Measurements from ENCODE around the gene AHDC1. TPM values are rescaled to one million over a fixed set of nuclear protein-coding genes. Genes with fewer than 3 reads are reported as not detected.

AHDC1 gene
- total RNA-seq, 1 donor from 2014 or later: 40.1 TPM

DNA sequence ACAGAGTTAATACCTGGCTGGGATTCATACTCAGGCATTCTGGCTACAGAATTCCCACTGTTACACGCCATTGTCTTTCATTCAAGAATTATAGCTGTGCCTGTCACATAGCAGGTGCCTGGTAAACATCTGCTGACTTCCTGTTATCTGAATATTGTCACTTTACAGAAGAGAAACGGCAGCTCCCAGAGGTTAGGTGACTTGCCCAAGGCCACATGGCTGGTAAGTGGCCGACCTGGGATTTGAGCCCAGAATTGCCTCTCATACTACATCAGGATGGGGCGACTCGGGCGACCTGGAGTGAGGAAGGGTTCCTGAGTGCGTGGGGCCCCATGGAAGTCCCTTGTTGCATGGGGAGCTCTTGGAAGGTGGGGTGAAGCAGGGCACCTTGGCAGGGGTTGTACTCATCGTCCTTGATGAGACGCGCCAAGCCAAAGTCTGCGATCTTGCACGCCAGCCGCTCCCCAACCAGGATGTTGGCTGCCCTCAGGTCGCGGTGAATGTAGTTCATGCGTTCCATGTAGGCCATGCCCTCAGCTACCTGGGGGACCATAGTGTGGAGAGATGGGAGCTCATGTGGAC lies 10.2 kb upstream of the AHDC1 start:
- intact Hi-C loops (cut with micrococcal nuclease): no loop called here

DNA sequence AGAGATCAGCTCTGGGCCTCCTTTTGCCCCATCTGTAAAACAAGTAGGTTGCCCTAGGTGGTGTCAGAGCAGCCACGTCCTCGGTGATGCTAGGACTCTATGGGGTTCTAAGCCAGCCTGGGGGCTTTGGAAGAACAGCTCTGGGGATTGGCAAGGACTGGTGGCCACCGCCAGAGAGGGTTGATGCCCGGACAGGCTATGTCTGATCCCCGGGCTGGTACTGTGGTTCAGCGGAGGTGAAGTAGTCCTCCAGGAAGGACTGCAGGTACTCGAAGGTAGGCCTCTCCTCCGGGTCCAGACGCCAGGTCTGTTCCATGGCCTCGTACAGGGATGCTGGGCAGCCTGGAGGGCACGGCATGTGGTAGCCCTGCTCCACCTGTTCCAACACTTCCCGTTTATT lies 8.8 kb upstream of the AHDC1 start:
- intact Hi-C loops (cut with micrococcal nuclease): no loop called here
- Histone ChIP-seq H3K4me3 (no peak overlapping the region), H3K27ac (replicated peaks) (no peak overlapping the region), H3K9me3 (replicated peaks) (no peaks in the 10 kb centered on the region), H3K27me3 (ENCODE audit: low read depth) (no peaks in the 10 kb centered on the region), H3K4me1 (peaks cover 26% of the 10 kb centered on the region), H3K36me3 (no peaks in the 10 kb centered on the region)
- DNase-seq: no peak
- no peak for TF ChIP-seq CTCF (IDR thresholded peaks at IDR 0.05; ENCODE audit: borderline replicate concordance)

More for the DNA sequence above, 10.2 kb upstream of the AHDC1 start:
- DNase-seq: no peak
- Histone ChIP-seq H3K9me3 (replicated peaks) (no peaks in the 10 kb centered on the region), H3K27me3 (ENCODE audit: low read depth) (no peaks in the 10 kb centered on the region), H3K27ac (replicated peaks) (no peak overlapping the region), H3K36me3 (no peaks in the 10 kb centered on the region), H3K4me1 (peaks cover 19% of the 10 kb centered on the region), H3K4me3 (no peak overlapping the region)
- no peak for TF ChIP-seq CTCF (IDR thresholded peaks at IDR 0.05; ENCODE audit: borderline replicate concordance)

DNA sequence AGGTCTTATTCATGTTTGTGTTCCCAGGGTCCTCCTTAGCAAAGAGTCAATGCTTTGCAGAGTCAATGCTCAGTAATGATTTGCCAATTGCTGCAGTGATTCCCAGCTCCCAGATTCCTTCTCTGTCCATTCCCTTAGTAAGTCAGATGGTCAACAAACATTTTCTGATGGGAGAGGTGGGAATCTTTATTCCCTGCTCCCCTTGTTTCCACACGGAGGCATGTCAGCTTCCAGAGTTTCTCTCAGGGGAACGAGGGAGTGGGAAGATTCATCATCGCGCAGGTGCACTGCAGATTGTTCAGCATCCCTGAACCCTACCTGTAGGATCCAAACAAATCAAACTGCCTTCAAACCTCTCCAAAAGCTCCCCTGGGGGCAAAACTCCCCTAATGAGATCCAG lies 7.5 kb upstream of the AHDC1 start:
- H3K4me1 ChIP-seq: peaks cover 26% of the 10 kb centered on the region
- DNase-seq: no peak
- intact Hi-C loops (cut with micrococcal nuclease): loop anchor here (2.0 kb wide), 1 partner anchor 51 kb away; no protein-coding TSS in a partner anchor
- H3K27me3 ChIP-seq (ENCODE audit: low read depth): no peaks in the 10 kb centered on the region
- no peak overlapping the region for H3K27ac ChIP-seq (replicated peaks)
- no peaks in the 10 kb centered on the region for H3K36me3 ChIP-seq
- no peak overlapping the region for H3K4me3 ChIP-seq
- H3K9me3 ChIP-seq (replicated peaks): no peaks in the 10 kb centered on the region
- no peak for TF ChIP-seq CTCF (IDR thresholded peaks at IDR 0.05; ENCODE audit: borderline replicate concordance)

DNA sequence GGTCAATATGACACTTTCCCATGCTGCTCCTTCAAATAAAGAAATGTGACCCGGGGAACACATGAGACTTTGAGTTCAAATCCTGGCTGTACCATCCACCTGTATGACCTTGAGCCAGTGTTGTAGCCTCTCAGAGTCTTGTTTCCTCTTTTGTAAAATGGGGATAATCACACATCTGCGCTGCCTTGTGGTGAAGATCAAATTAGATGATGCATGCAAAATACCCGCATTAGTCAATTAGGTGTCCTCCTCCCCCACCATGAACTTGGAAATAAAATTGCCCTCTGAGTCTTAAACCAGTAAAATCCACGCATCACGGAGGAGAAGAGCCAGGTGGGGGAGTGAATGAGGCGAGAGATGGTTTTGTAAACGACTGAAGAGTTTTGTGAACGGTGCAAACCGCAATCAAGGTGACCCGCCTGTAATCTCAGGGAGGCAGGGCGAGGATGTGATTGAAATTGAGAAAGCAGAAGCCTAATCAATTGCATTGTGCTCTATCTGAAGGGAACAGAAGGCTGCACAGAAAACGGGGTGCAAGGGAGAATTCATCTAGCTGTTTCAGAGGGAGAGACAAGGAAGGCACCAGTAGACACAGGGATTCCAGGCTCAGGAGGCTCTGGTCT lies 5.8 kb upstream of the AHDC1 start:
- Histone ChIP-seq H3K36me3 (no peaks in the 10 kb centered on the region), H3K27me3 (ENCODE audit: low read depth) (no peaks in the 10 kb centered on the region), H3K4me1 (peaks cover 41% of the 10 kb centered on the region), H3K4me3 (no peak overlapping the region), H3K9me3 (replicated peaks) (no peaks in the 10 kb centered on the region), H3K27ac (replicated peaks) (no peak overlapping the region)
- intact Hi-C loops (cut with micrococcal nuclease): loop anchor here (2.0 to 5.0 kb wide), 2 partner anchors 53 to 307 kb away; no protein-coding TSS in a partner anchor
- no peak for DNase-seq
- TF ChIP-seq CTCF (IDR thresholded peaks at IDR 0.05; ENCODE audit: borderline replicate concordance): no peak

DNA sequence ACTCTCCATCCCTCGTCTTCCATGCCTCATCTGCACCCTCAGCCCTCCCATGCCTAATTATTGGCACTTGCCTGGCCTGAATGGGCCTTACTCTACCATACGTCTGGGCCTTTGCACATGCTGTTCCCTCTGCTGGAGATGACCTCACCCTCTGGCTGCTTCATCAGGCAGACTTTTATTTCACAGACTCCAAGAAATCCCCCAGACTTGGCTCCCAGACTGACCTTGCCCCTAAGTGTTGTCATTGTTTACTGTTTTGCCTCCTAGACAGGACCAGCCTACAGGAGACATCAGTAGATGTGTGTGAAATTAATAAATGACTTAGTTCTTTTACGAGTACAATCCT lies 5.2 kb upstream of the AHDC1 start:
- no peaks in the 10 kb centered on the region for H3K36me3 ChIP-seq
- H3K9me3 ChIP-seq (replicated peaks): no peaks in the 10 kb centered on the region
- no peak overlapping the region for H3K4me3 ChIP-seq
- TF ChIP-seq CTCF (IDR thresholded peaks at IDR 0.05; ENCODE audit: borderline replicate concordance): no peak
- DNase-seq: no peak
- H3K27ac ChIP-seq (replicated peaks): no peak overlapping the region
- intact Hi-C loops (cut with micrococcal nuclease): loop anchor here (5.0 kb wide), 1 partner anchor 307 kb away; no protein-coding TSS in a partner anchor
- peaks cover 41% of the 10 kb centered on the region for H3K4me1 ChIP-seq
- no peaks in the 10 kb centered on the region for H3K27me3 ChIP-seq (ENCODE audit: low read depth)

Measured in left ventricle myocardium inferior (tissue), 1 donor.